GM18867 (cell line): Measurements from ENCODE around the gene SMARCA5.
"Not testable (repeated sequence)": the region's sequence is repeated elsewhere in the genome, so short reads cannot be mapped to it uniquely, and the experiment has no call there.

Source experiments
- ATAC-seq: cut with Tn5 transposase; IDR thresholded peaks from one replicate; pipeline ENCODE4 v1.9.1; 2021; ENCODE audit warnings: mild to moderate bottlenecking, moderate library complexity; ENCODE audit not compliant: unreplicated experiment

The SMARCA5 gene, protein sequence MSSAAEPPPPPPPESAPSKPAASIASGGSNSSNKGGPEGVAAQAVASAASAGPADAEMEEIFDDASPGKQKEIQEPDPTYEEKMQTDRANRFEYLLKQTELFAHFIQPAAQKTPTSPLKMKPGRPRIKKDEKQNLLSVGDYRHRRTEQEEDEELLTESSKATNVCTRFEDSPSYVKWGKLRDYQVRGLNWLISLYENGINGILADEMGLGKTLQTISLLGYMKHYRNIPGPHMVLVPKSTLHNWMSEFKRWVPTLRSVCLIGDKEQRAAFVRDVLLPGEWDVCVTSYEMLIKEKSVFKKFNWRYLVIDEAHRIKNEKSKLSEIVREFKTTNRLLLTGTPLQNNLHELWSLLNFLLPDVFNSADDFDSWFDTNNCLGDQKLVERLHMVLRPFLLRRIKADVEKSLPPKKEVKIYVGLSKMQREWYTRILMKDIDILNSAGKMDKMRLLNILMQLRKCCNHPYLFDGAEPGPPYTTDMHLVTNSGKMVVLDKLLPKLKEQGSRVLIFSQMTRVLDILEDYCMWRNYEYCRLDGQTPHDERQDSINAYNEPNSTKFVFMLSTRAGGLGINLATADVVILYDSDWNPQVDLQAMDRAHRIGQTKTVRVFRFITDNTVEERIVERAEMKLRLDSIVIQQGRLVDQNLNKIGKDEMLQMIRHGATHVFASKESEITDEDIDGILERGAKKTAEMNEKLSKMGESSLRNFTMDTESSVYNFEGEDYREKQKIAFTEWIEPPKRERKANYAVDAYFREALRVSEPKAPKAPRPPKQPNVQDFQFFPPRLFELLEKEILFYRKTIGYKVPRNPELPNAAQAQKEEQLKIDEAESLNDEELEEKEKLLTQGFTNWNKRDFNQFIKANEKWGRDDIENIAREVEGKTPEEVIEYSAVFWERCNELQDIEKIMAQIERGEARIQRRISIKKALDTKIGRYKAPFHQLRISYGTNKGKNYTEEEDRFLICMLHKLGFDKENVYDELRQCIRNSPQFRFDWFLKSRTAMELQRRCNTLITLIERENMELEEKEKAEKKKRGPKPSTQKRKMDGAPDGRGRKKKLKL

DNA sequence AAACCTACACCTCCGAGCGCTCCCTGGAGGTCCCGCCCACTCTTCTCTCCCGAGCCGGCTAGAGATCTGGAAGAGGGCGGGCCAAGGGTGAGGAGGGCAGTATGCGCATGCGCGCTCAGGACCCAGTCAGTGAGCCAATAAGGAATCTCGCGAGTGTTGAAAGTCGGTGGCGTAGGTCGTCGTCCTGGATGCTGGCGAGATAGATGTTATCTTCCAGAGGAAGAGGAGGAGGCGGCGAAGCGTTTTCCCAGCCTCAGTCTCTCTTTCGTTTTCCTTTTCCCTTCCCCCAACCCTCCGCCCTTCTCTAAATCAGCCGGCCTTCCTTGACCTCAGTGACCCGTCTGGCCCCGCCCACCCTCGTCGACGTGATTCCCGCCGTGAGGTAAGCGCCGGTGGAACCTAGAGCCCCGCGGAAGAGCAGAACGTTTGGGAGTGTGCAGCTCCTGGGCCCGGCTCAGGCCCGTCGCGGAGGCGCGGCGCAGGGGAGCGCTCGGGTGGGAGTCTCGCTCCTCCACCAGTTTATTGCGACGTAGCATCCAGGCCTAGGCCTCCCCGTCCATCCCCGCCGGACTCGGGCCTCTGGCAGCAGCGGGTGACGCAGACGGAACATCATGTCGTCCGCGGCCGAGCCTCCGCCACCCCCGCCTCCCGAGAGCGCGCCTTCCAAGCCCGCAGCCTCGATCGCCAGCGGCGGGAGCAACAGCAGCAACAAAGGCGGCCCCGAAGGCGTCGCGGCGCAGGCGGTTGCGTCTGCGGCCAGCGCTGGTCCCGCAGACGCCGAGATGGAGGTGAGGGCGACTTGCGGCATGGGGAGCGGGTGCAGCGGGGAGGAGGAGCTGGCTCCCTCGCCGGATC, at the start of gene SMARCA5:
Gene SMARCA5, plus strand, starts transcription at position 389 of the 855 bp plus-strand sequence. Its CDS starts 223 bp downstream, at position 612.
- peak; percentile 87 for ATAC-seq

DNA sequence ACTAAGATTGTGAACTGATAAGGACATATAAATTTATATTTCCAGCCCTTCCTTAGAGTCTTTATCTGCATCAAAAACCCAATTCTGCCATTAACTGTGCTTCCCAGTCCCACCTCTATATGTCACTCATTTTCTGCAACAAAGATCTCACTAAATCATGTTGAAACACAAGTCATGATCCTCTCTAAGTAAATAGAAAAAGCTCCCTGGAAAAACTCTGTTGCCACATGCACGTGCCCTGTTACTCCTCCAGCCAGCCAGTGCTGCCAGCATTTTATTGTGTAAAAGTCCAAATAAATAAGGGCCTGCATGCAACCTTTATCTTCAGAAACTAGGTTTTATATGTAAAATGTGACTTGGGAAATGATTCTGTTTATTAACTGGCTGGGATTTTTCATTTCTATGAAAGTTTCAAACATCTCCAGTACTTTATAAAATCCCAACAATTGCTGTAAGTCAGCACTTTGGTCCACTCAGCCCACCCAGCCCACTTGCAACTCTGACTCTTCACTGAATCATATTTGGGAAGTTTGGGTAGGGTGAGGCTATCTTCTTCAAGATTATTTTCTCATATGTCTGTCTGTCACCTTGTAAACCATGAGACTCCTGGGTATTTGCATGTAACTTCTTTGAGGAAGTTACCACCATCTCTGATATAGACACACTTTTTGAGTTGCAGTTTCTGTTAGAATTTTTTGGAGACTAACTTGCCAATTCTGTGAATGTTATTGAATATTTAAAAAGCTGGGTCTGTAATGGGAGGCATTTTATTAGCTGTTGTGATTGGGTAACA, 40.0 kb upstream of the SMARCA5 start:
- peak; percentile 89 for ATAC-seq

DNA sequence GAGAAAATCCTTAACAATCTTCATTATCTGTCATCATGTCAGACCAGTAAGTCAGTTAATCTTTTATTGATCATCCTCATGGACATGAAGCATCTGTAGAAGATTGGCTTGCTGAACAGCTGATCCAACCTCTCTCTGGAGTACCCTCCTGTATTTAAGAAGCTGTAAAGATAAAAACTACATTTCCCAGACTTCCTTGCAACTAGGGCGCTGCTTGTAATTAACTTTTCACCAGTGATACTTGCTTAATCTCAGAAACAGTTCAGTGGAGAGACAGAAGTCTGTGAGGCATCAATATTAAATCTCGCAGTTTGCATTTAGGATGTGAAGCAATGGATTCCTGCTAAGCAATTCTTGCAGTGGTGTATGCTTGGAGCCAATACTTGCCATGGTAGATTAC, 36.0 kb upstream of the SMARCA5 start:
- ATAC-seq: no peak

DNA sequence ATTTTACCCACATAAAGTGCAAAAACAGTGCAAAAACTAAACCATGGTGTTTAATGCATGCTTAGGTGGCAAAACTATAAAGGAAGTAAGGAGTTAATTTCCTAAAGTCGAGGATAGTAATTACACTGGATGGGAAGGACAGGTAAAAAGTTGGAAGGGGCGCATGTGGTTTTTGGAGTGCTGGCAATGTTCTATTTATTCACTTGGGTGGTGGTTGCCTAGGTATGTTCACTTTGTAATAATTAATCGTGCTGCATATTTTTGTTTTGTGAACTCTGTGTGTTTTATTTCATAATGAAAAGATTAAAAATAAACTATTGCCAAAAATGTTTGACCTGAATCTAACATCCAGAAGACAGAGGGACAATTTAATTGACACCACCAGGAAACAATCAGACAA, 32.1 kb upstream of the SMARCA5 start:
- ATAC-seq: no peak

DNA sequence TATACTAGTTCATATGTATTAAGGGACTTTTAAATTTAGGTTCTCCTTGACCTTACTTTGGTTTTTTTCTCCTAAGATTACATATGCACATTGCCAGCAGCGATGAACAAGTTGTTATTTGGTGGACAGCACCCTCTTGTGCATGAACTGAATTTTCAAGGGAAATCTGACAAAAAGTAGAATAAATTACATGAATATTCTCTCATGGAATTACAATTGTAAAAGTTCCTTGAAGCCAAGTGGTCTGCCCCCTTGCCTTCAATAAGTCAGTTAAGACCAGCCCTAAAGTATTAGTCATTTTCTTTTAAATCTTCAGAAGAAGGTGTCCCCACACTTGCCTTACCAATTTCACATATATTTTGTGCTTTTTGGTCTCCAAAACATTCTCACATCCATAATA, 30.7 kb upstream of the SMARCA5 start:
- ATAC-seq: peak; percentile 64

DNA sequence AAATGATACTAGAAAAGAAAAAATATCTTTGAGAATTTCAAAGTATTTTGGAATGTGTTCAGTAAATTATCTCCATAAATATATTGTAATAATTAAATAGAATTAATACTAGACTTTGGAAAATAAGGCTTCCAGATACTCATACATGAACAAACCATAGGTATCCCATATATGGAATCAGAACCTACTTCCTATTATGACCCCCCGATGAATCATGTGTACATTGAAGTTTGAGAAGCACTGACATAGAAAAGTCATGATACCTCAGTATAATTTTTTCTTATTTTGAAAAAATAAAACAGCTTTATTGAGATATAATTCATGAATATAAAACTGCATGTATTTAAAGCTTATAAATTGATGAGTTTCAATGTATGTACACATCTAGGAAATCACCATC, 27.2 kb upstream of the SMARCA5 start:
- no peak for ATAC-seq

DNA sequence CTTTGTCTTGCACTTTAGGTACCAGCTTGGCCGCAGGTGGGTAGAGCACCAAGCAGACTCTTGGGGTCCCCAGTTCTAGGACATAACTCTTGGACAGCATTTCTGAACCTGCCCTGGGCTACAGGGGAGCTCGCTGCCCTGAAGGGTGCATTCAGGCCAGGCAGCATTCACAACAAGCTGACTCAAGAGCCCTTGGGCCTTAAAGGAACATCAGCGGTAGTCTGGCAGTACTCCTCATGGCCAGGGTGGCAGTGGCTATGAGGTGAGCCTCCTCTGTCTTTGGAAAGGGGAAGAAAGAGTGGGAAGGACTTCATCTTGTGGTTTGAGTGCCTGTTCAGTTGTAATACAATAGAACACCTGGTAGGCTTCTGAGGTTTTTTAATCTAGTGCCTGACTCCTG, 24.8 kb upstream of the SMARCA5 start:
- no peak for ATAC-seq

DNA sequence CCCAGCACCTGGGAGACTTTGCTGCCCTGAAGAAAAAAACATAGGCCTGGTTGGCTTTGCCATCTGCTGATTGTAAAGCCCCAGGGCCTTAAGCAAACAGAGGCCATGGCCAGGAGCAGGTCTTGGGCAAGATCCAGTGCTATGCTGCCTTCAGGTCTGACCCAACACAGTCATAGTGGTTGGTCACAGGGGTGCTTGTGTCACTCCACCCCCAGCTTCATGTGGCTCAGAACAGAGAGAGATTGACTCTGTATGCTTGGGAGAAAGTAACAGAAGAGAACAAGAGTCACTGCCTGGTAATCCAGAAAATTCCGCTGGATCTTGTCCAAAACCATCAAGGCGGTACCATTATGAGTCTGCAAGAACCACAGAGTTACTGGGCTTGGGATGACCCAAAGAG, 24.4 kb upstream of the SMARCA5 start:
- no peak for ATAC-seq

DNA sequence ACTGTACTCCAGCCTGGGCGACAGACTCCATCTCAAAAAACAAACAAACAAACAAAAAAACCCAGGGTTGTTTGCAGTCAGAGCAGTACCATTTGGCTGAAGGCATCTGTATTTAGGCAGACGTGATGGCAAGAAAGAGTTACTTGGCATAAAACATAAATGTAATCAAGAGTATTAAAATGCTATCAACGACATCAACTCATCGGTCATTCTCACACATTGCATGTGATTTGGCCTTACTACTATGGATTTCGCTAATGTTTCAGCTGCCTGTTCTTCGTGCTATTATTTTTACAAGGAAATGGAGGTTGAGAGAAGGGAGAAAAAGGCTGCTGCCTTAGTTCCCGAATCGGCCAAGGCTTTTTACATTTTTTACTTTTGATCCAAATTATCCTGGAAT, 15.5 kb upstream of the SMARCA5 start:
- ATAC-seq: no peak

DNA sequence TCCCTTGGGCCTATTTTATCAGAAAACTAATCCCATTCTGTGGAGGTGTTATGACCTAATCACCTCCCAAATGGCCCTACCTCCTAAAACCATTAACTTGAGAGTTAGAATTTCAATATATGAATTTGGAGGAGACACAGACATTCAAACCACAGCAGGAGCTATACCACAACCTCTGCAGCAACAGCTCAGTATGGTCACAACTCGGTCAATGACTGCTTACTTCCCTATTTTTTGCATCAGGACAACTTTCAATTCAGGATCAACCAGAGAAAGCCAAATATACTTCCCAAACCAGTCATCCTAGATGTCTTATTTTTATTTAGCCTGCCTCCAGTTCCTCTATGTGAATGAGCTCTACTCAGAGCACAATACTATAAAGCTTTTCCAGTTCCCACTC, 11.3 kb upstream of the SMARCA5 start:
- ATAC-seq: no peak

DNA sequence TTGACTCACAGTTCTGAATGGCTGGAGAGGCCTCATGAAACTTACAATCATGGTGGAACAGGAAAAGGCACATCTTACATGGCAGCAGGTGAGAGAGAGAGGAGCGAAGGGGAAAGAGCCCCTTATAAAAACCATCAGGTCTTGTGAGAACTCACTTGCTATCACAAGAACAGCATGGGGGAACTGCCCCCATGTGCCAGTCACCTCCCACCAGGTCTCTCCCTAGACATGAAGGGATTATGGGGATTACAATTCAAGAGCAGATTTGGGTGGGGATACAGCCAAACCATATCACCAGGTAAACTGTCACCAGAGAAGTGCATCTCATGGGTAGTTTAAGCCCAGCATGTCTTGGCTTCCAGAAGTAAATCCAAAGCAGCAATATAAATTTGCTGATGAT, 7.5 kb upstream of the SMARCA5 start:
- no peak for ATAC-seq

DNA sequence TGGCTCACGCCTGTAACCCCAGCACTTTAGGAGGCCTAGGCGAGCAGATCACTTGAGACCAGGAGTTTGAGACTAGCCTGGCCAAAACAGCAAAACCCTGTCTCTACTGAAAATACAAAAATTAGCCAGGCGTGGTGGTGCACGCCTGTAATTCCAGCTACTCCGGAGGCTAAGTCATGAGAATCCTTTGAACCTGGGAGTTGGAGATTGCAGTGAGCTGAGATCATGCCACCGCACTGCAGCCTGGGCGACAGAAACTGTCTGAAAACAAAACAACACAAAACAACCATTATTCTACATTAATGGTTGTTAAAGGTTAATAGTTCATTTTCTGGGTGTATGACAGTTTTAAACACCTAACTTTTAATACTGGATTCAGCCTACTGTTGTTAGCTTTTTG, 1.6 kb upstream of the SMARCA5 start:
- no peak for ATAC-seq

DNA sequence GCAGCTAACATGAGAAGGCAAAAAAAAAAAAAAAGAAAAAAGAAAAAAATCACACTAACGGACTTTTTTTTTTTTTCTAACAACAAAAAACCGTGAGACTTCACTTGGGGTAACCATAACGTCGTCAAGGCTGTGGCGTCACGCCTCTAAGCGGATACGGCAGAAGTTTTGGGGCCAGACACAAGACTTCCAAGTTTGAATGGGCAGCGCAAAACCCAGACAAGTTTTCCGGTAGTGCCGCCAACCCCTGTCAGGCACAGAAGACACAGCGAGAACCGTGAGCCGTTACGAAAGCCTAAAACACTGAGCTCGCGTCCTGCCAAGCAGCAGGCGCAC, 556 bp upstream of the SMARCA5 start:
- ATAC-seq: peak; percentile 43

DNA sequence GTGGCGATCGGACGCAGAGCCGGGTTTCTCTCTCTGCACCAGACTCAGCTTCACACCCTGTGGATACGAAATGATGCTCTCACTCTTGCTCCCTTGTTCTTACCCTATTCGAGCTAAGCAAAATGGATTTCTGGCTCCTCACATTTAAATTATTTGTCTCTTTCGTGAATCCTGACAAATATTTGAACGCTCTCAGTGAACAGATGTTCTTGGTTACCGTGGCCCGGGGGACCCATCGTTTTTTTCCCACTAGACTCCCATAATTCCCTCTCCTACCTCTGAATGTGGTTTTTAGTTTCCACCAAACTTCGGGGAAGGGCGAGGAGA, 630 bp downstream of the SMARCA5 start:
- no peak for ATAC-seq

DNA sequence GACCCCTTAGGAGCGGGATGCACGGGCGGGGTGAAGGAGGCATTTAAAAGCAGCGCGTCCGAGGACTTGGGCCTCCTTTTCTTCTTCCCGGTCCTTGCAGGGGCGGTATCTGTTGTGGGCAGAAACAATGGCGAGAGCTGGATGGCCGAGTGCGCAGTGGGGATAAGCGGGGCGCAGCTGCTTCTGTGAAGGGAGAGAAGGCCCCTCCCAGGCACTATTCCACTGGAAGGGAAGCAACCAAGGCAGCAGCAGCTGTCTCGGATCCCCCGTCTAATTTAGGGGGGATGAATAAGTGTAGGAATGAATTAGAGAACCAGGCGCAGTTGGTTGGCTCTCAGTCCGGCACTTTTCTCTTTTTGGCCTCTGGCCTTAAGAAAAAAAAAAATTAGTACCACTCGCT, 995 bp downstream of the SMARCA5 start:
- ATAC-seq: no peak

DNA sequence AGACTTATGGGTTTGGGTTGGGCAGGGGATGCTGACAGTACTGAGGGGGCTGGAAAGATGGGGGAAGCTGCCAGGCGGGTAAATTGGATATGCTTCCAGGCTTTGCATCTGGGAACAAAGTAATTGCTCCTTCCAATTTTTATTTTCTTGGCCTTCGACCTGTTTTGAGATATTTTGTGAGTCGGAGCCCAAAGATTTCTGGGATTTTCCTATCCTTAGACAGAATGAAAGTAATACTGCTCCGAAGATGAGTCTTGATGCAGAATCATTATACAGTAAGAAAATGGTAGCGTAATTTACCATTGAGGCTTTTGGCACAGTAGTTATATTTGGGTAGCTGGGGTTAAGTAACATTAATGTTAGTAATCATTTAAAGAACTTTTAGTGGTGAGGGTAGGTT, 1.4 kb downstream of the SMARCA5 start:
- no peak for ATAC-seq

DNA sequence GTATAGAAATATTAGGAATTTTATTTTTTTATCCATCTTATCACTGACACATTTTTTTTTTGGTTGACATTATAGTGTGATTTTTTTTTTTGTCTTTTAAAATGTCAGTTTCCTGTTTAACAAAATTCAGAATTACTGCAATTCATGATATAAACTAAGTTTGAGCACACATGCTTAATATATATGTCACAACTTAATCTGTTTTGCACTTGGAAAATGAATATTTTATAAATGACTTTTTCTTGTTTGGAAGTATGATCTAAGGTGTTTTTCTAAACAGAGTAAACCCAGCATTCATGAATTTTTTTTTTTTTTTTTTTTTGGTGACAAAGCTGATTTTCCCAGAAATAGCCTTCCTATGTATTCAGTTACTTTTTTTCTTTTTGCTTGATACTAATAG, 2.4 kb downstream of the SMARCA5 start:
- no peak for ATAC-seq

DNA sequence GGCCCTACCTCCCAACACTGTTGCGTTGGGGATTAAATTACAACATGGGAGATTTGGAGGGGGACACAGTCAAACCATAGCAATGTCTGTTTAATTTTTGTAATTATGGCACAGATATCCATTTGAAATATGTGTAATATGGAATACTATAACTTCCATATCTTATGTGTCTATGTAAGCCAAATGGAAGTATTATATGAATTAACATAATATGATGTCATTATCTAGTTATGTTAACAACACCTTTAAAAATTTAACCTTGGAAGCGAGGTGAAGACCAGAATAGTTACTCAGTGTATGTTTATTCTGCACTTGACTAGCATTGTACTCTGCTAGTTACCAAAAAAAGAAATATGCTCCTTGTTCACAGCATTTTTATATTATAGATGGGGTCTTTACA, 4.3 kb downstream of the SMARCA5 start:
- ATAC-seq: no peak

DNA sequence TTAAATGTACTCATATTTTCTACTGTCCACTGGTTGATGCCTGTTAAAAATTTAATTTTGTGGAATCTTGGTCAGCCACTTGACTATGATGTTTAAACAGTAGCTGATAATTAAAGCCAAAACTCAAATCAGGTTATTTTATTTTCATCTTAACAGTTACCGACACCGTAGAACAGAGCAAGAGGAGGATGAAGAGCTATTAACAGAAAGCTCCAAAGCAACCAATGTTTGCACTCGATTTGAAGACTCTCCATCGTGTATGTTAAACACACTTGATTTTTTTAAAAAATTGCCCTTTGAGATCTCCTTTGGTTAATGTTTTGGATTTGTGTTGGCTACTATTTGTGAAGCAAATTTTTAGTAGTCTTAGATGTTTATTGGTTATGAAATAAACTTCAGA, 10.7 kb downstream of the SMARCA5 start:
- no peak for ATAC-seq

DNA sequence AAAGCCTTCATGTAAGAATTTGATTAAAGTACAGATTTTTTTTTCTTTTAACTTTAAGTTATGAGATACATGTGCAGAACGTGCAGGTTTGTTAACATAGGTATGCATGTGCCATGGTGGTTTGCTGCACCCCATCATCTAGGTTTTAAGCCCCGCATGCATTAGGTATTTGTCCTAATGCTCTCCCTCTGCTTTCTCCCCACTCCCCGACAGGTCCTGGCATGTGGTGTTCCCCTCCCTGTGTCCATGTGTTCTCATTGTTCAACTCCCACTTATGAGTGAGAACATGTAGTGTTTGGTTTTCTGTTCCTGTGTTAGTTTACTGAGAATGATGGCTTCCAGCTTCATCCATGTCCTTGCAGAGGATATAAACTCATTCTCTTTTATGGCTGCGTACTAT, 14.5 kb downstream of the SMARCA5 start:
- not testable (repeated sequence) for ATAC-seq
